NCI-H1436 (cell line): ENCODE measurements around the gene DGKQ.

Experiments used
- DNase-seq: peaks from one replicate; lab custom pipeline; 2025; lab: John Stamatoyannopoulos, UW

DGKQ gene

DNA sequence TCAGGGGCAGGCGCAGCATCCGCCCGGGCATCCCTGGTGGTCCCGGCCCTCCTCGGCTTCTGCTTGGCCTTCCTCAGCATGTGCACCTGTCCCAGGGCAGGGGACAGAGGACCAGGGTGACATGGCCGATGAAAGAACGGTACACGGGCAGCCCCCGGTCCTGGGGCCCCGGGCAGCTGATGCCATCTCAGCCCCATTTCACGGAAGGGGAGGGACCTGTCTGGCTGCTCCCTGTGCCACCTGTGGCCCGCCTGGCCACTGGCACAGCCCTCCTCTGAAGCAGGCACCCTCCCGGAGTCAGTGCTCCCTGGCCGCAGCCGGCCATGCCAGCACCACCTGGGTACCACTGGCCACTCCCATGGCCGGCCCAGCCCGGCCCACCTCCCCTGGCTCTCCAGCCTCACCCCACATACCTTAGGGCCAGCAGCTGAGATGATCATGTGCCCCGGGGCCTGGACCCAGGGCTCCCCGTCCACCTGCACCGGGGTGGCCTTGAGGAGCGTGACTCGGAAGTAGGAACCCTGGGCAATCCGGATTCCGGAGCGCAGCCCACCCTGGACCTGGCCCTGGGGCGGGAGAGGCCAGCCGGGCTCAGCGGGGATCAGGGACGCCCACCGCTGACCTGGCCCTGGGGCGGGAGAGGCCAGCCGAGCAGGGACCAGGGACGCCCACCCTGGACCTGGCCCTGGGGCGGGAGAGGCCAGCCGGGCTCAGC lies 12.6 kb downstream of the DGKQ start:
- DNase-seq = no peak

- DNase-seq = no peak
These were observed 13.2 kb downstream of the DGKQ start for GRCh38 chr4:960140-960635.

DNA sequence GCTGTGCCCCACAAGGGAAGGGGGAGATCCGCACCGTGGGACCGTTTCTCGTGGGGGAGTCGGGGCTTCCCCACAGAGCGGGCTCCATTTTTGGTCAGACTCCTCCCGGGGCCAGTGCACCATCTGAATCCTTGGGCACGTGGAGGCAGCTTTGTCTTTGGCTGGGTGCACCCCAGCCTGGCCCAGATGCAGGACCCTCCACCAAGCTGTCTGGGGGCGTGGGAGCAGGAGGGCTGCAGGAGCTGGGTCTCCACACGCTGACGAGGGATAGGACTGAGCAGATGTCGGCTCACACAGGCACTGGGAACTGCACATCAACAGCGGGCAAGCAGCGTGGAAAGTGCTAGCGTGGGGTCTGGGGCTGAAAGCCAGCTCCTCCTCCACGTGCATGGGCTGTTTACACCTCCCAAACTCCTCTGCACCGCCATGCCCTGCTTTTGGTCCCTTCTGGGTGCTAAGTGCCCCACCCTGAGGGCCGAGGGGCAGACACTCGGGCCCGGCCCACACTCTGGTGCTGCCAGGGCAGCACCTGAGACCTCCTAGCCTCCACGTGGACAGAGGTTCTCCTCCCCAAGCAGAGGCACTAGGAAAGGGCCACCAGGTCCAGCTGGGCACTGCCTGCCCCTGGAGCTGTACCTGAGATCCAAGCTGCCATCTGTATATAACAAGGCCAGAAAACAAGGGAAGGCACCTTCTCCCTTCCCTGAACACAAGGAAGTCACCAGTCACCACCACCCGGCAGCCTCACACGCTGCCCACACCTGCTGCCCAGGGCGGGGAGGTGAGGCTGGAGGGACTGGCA lies 13.8 kb downstream of the DGKQ start:
- no peak for DNase-seq

DNA sequence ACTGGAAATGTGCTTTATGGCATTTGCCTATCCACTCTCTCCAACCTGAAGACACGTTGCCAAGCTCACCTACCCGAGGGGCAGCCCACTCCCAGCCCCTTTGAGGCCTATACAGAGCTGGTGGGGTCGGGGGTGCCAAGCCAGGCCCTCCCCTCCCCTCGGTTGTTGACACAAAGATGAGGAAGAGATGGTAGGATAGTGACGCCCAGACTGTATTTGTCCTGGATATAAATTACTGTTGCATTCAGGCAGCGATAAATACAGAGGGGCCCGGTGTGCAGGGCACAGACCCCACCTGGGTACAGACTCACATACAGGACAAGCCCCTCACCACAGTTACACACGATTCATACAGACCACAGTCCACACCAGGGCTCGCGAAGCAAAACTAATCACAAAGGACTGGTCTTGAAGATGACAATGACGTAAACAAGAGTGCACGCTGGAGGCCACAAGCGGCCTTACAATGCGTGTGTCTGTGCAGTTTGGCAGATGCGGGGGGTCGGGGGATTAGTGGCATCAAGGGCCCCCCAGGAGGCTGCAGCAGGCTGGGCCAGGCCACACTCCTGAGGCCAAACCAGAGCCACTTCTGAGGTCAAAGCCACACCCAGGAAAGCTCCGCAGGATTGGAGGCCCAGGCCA lies 14.6 kb downstream of the DGKQ start:
- DNase-seq = no peak

DNA sequence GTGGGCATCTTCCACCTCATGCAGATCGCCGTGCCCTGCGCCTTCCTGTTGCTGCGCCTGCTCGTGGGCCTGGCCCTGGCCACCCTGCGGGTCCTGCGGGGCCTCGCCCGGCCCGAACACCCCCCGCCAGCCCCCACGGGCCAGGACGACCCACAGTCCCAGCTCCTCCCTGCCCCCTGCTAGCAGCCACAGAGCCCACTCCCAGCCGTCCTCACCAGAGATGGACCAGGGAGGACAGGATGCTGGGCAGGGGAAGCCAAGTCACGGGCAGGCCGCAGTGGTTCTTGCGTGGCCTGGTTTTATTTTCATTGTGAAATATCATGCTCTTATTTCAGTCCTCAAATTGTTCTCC lies 15.1 kb downstream of the DGKQ start:
- no peak for DNase-seq

GRCh38 chr4:957581-958313 lies 15.6 kb downstream of the DGKQ start:
- no peak for DNase-seq

- no peak for DNase-seq
These were observed 16.2 kb downstream of the DGKQ start for GRCh38 chr4:957231-957580.

GRCh38 chr4:956531-957230 lies 16.7 kb downstream of the DGKQ start:
- no peak for DNase-seq

GRCh38 chr4:955931-956381 lies 17.4 kb downstream of the DGKQ start:
- no peak for DNase-seq

- no peak for DNase-seq
These were observed 18.0 kb downstream of the DGKQ start for GRCh38 chr4:955161-955921.

GRCh38 chr4:954211-955020 lies 19.0 kb downstream of the DGKQ start:
- DNase-seq = no peak

GRCh38 chr4:953574-953915 lies 19.8 kb downstream of the DGKQ start:
- no peak for DNase-seq

GRCh38 chr4:952881-953573 lies 20.3 kb downstream of the DGKQ start:
- DNase-seq = no peak

- no peak for DNase-seq
These were observed 21.5 kb downstream of the DGKQ start for GRCh38 chr4:951594-952468.

GRCh38 chr4:951186-951585 lies 22.2 kb downstream of the DGKQ start:
- no peak for DNase-seq

DNA sequence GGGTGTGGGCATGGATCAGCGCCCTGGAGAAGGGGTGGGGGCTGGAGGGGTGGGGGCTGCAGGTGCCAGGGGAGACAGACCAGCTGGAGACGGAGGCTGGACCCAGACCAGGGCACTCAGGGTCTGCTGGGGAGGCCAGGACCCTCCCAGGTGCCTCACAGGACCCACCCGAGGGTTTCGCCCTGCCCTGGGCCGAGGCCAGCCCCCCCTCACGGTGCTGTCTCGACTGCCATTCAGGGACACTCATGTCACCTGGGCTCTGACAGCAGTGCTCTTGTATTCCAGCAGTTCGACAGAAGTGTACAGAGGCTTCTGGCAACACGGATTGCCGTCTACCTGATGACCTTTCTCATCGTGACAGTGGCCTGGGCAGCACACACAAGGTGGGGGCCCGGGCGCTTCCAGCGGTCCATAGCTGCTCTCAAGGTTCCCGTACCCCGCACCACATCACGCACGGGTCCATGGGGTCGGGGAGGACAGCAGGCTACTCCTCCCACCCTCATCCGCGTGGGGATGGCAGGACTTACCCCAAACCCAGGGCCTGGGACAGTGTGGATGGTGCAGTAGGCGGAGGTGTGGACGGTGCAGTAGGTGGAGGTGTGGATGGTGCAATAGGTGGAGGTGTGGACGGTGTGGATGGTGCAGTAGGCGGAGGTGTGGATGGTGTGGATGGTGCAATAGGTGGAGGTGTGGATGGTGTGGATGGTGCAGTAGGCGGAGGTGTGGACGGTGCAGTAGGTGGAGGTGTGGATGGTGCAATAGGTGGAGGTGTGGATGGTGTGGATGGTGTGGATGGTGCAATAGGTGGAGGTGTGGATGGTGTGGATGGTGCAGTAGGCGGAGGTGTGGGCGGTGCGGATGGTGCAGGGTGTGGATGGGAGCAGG lies 23.0 kb downstream of the DGKQ start:
- no peak for DNase-seq

- no peak for DNase-seq
These were observed 23.7 kb downstream of the DGKQ start for GRCh38 chr4:949656-950055.

GRCh38 chr4:948936-949300 lies 24.5 kb downstream of the DGKQ start:
- DNase-seq = no peak
